ENCODE data around the gene APOBEC3G. TPM values are rescaled to one million over a fixed set of nuclear protein-coding genes. Genes with fewer than 3 reads are reported as not detected.
"Not testable (repeated sequence)": the region's sequence is repeated elsewhere in the genome, so short reads cannot be mapped to it uniquely, and the experiment has no call there.

The APOBEC3G gene
- total RNA-seq, 4 donors from 2014 or later: 7.2 to 17.7 (median 9.9) TPM

GRCh38 chr22:39073981-39074380 is 3.1 kb upstream of the APOBEC3G start:
- 48% methylated on average over 2 of the region's 2 CpGs for WGBS, 2 donors
- Histone ChIP-seq H3K4me3 (replicated peaks in 1 of 3) (no peak overlapping the region), H3K36me3 (no peaks in the 10 kb centered on the region), H3K27me3 (no peaks in the 10 kb centered on the region), H3K4me1 (peaks cover 6 to 12% of the 10 kb centered on the region in 2 donors), H3K9me3 (no peaks in the 10 kb centered on the region), H3K27ac (no peak overlapping the region)
- intact Hi-C loops (cut with DNase I): no loop called here
- TF ChIP-seq CTCF (IDR thresholded peaks at IDR 0.05) (no peak), POLR2A (IDR thresholded peaks at IDR 0.05) (no peak)
- no peak for DNase-seq

GRCh38 chr22:39076155-39077025 is 685 bp upstream of the APOBEC3G start:
- H3K36me3 ChIP-seq; H3K27me3 ChIP-seq; DNase-seq; H3K9me3 ChIP-seq; H3K27ac ChIP-seq; intact Hi-C loops (cut with DNase I): not testable (repeated sequence)
- H3K4me1 ChIP-seq: peaks cover 6 to 12% of the 10 kb centered on the region in 2 donors
- peak overlapping the region in 1 of 3 donors; percentile 35 for H3K4me3 ChIP-seq (replicated peaks in 1 of 3)
- 58 to 77% methylated on average over 3 to 5 of the region's 24 CpGs for WGBS, 2 donors

- H3K36me3 ChIP-seq; H3K27me3 ChIP-seq; H3K9me3 ChIP-seq; DNase-seq; H3K27ac ChIP-seq; intact Hi-C loops (cut with DNase I): not testable (repeated sequence)
- H3K4me1 ChIP-seq: peaks cover 6 to 12% of the 10 kb centered on the region in 2 donors
- peak overlapping the region in 1 of 3 donors; percentile 35 for H3K4me3 ChIP-seq (replicated peaks in 1 of 3)
- 93 to 94% methylated on average over 11 to 12 of the region's 12 CpGs for WGBS, 2 donors
Observed at GRCh38 chr22:39077912-39078311, 837 bp downstream of the APOBEC3G start.

- Histone ChIP-seq H3K36me3 (no peaks in the 10 kb centered on the region), H3K4me3 (replicated peaks in 1 of 3) (no peak overlapping the region), H3K27ac (no peak overlapping the region), H3K9me3 (no peaks in the 10 kb centered on the region), H3K27me3 (no peaks in the 10 kb centered on the region), H3K4me1 (peaks cover 6 to 12% of the 10 kb centered on the region in 2 donors)
- no peak for DNase-seq
- TF ChIP-seq CTCF (IDR thresholded peaks at IDR 0.05) (no peak), POLR2A (IDR thresholded peaks at IDR 0.05) (no peak)
- 85 to 94% methylated on average over 7 to 8 of the region's 8 CpGs for WGBS, 2 donors
- intact Hi-C loops (cut with DNase I): no loop called here
Observed at GRCh38 chr22:39078329-39078728, 1.3 kb downstream of the APOBEC3G start.

GRCh38 chr22:39079054-39079637 is 2.1 kb downstream of the APOBEC3G start:
- H3K9me3 ChIP-seq: not testable (repeated sequence)

GRCh38 chr22:39080052-39080762 is 3.1 kb downstream of the APOBEC3G start:
- Histone ChIP-seq H3K27ac (no peak overlapping the region), H3K4me1 (peaks cover 6 to 12% of the 10 kb centered on the region in 2 donors), H3K36me3 (no peaks in the 10 kb centered on the region), H3K27me3 (no peaks in the 10 kb centered on the region), H3K9me3 (no peaks in the 10 kb centered on the region), H3K4me3 (replicated peaks in 1 of 3) (no peak overlapping the region)
- WGBS, 2 donors: 82 to 83% methylated on average over 8 to 9 of the region's 9 CpGs
- no peak for DNase-seq
- intact Hi-C loops (cut with DNase I): no loop called here
- TF ChIP-seq CTCF (IDR thresholded peaks at IDR 0.05) (no peak), POLR2A (IDR thresholded peaks at IDR 0.05) (no peak)

More at GRCh38 chr22:39079054-39079637, 2.1 kb downstream of the APOBEC3G start:
- H3K36me3 ChIP-seq; H3K27me3 ChIP-seq; H3K4me3 ChIP-seq (replicated peaks in 1 of 3); H3K27ac ChIP-seq; intact Hi-C loops (cut with DNase I); DNase-seq: not testable (repeated sequence)
- peaks cover 6 to 12% of the 10 kb centered on the region in 2 donors for H3K4me1 ChIP-seq
- WGBS, 2 donors: 96 to 97% methylated on average over 24 of the region's 24 CpGs

All from thyroid gland (tissue), 4 donors.